Liver (tissue), 9 donors: Measurements from ENCODE around the gene RAB27A. TPM values are rescaled to one million over a fixed set of nuclear protein-coding genes. Genes with fewer than 3 reads are reported as not detected.

ENCODE experiments used
- DNase-seq: peaks from one replicate; pipeline ENCODE4 v3.0.0-alpha.2; 2017; ENCODE audit warnings: low spot score
- H3K27ac ChIP-seq, 2 donors: one replicate each; pipeline ENCODE4 v1.7.0; 2013; ENCODE audit warnings: inconsistent platforms in 2 of 2, low read length in 2 of 2, control low read depth in 1 of 2, low read depth in 1 of 2, mild to moderate bottlenecking in 1 of 2
- H3K27me3 ChIP-seq, 4 donors: one replicate each; pipeline versions ENCODE4 v1.6.1 to v1.7.0; 2013; ENCODE audit warnings: low read length in 3 of 4, inconsistent platforms in 1 of 4, mild to moderate bottlenecking in 1 of 4, moderate library complexity in 1 of 4; ENCODE audit not compliant: control insufficient read depth in 4 of 4, insufficient read depth in 4 of 4
- H3K36me3 ChIP-seq, 4 donors: one replicate each; pipeline versions ENCODE4 v1.6.1 to v1.7.0; 2013; ENCODE audit warnings: low read length in 3 of 4, mild to moderate bottlenecking in 3 of 4, low read depth in 1 of 4, moderate library complexity in 1 of 4; ENCODE audit not compliant: control insufficient read depth in 4 of 4, insufficient read depth in 3 of 4
- H3K4me1 ChIP-seq, 4 donors: one replicate each; pipeline versions ENCODE4 v1.6.1 to v1.7.0; 2013; ENCODE audit warnings: low read length in 3 of 4, mild to moderate bottlenecking in 3 of 4, moderate library complexity in 1 of 4; ENCODE audit not compliant: control insufficient read depth in 4 of 4, insufficient read depth in 4 of 4
- H3K4me3 ChIP-seq, 3 donors: one replicate each; pipeline versions ENCODE4 v1.6.1 to v1.7.0; 2013; ENCODE audit warnings: low read length in 3 of 3, control low read depth in 1 of 3, low read depth in 1 of 3, mild to moderate bottlenecking in 1 of 3
- H3K9ac ChIP-seq, 2 donors: one replicate each; pipeline ENCODE4 v1.7.0; 2013; ENCODE audit warnings: low read length in 2 of 2, mild to moderate bottlenecking in 2 of 2, moderate library complexity in 2 of 2, control low read depth in 1 of 2, low read depth in 1 of 2
- H3K9me3 ChIP-seq, 4 donors: one replicate each; pipeline versions ENCODE4 v1.6.1 to v1.7.0; 2013; ENCODE audit warnings: low read length in 3 of 4; ENCODE audit not compliant: control insufficient read depth in 4 of 4
- ATF3 ChIP-seq: IDR thresholded peaks from 2 replicates; pipeline ENCODE4 v1.6.1; 2016; ENCODE audit warnings: antibody characterized with exemption
- CTCF ChIP-seq: fragments of 150-350 bp; IDR thresholded peaks from 2 replicates; pipeline ENCODE4 v1.5.1; 2017; ENCODE audit warnings: improper control_type of control experiment, low read depth, low read length; ENCODE audit not compliant: missing input control
- EGR1 ChIP-seq, 2 donors: IDR thresholded peaks; 2 replicates each; pipeline ENCODE4 v1.6.1; 2016 to 2018; ENCODE audit warnings: antibody characterized with exemption in 2 of 2, low read depth in 2 of 2
- FOXA1 ChIP-seq: IDR thresholded peaks from 2 replicates; pipeline ENCODE4 v1.6.1; 2016; ENCODE audit warnings: antibody characterized with exemption
- FOXA2 ChIP-seq: IDR thresholded peaks from 2 replicates; pipeline ENCODE4 v1.6.1; 2016; ENCODE audit warnings: antibody characterized with exemption
- GABPA ChIP-seq, 2 donors: IDR thresholded peaks in 1 of 2; conservative IDR thresholded peaks in 1 of 2; 2 replicates each; pipeline ENCODE4 v1.6.1; 2016; ENCODE audit warnings: antibody characterized with exemption in 2 of 2, mild to moderate bottlenecking in 1 of 2, moderate library complexity in 1 of 2
- HNF4A ChIP-seq, 2 donors: conservative IDR thresholded peaks; 2 replicates each; pipeline ENCODE4 v1.6.1; 2016; ENCODE audit warnings: antibody characterized with exemption in 2 of 2, mild to moderate bottlenecking in 2 of 2
- HNF4G ChIP-seq: IDR thresholded peaks from 2 replicates; pipeline ENCODE4 v1.6.1; 2016; ENCODE audit warnings: antibody characterized with exemption
- JUND ChIP-seq, 2 donors: IDR thresholded peaks; 2 replicates each; pipeline ENCODE4 v1.6.1; 2016; ENCODE audit warnings: antibody characterized with exemption in 2 of 2
- MAX ChIP-seq: IDR thresholded peaks from 2 replicates; pipeline ENCODE4 v1.6.1; 2016; ENCODE audit warnings: antibody characterized with exemption
- NR2F2 ChIP-seq: IDR thresholded peaks from 2 replicates; pipeline ENCODE4 v1.6.1; 2016; ENCODE audit warnings: antibody characterized with exemption
- RAD21 ChIP-seq, 2 donors: IDR thresholded peaks; 2 replicates each; pipeline ENCODE4 v1.6.1; 2016; ENCODE audit warnings: antibody characterized with exemption in 2 of 2, mild to moderate bottlenecking in 2 of 2
- REST ChIP-seq: IDR thresholded peaks from 2 replicates; pipeline ENCODE4 v1.6.1; 2016; ENCODE audit warnings: antibody characterized with exemption, mild to moderate bottlenecking
- SP1 ChIP-seq: IDR thresholded peaks from 2 replicates; pipeline ENCODE4 v1.6.1; 2018; ENCODE audit warnings: antibody characterized with exemption, mild to moderate bottlenecking
- TAF1 ChIP-seq: conservative IDR thresholded peaks from 2 replicates; pipeline ENCODE4 v1.6.1; 2016; ENCODE audit warnings: antibody characterized with exemption, mild to moderate bottlenecking
- YY1 ChIP-seq: IDR thresholded peaks from 2 replicates; pipeline ENCODE4 v1.6.1; 2016; ENCODE audit warnings: antibody characterized with exemption, mild to moderate bottlenecking
- ZBTB33 ChIP-seq: IDR thresholded peaks from 2 replicates; pipeline ENCODE4 v1.6.1; 2016; ENCODE audit warnings: antibody characterized with exemption
- WGBS: extraction: QIAGEN DNeasy Blood & Tissue Kit; methylation state at CpG from one replicate; pipeline ENCODE4 v1.1.7; 2013; 5-methylcytosine and 5-hydroxymethylcytosine counted together
- polyA plus RNA-seq, 2 donors: library from polyadenylated mRNA; stranded (reverse) in 1 of 2; unstranded in 1 of 2; fragments of 200-250 nt in 1 of 2; fragments of >200 nt in 1 of 2; fragmentation: Nextera tagmentation in 1 of 2; extraction: Ambion mirVana in 1 of 2; gene quantifications; one replicate each; pipeline versions ENCODE4 v1.2.1 to v1.2.3, GENCODE V29; 2013 to 2015
- total RNA-seq, 2 donors: library from RNA; depleted of rRNA; stranded (reverse); fragments of >200 nt; gene quantifications; one replicate each; pipeline ENCODE4 v1.2.3, GENCODE V29; 2014
- donor health status: healthy.
- donor health status: healthy.
- donor health status: healthy.
- donor health status: healthy.
- donor health status: healthy.

The RAB27A gene
- total and polyA plus RNA-seq, 4 donors: 6.4 to 30.8 (median 24.9) TPM

GRCh38 chr15:55257012-55257670, 32.5 kb downstream of the RAB27A start:
- DNase-seq: no peak
- H3K27me3 ChIP-seq: no peaks in the 10 kb centered on the region
- H3K36me3 ChIP-seq: peaks cover 0 to under 1% (median 0%) of the 10 kb centered on the region in 4 donors
- TF ChIP-seq EGR1 (IDR thresholded peaks at IDR 0.05; ENCODE audit: low read depth in 2 of 2) (no peak), RAD21 (IDR thresholded peaks at IDR 0.05) (no peak), REST (no peak), CTCF (no peak), JUND (IDR thresholded peaks at IDR 0.05) (no peak), MAX (no peak), FOXA1 (no peak), YY1 (no peak), GABPA (IDR thresholded peaks at IDR 0.05 in 1 of 2, conservative IDR thresholded peaks at IDR 0.05 in 1 of 2) (no peak), HNF4G (no peak), ZBTB33 (no peak), SP1 (no peak), FOXA2 (no peak), HNF4A (conservative IDR thresholded peaks at IDR 0.05) (no peak), TAF1 (no peak), ATF3 (no peak), NR2F2 (no peak)
- peaks cover 2 to 39% (median 18%) of the 10 kb centered on the region in 4 donors for H3K4me1 ChIP-seq
- 95% methylated on average over 1 of the region's 1 CpG for WGBS
- no peak overlapping the region for H3K27ac ChIP-seq
- no peak overlapping the region for H3K9ac ChIP-seq
- H3K4me3 ChIP-seq: no peak overlapping the region
- no peaks in the 10 kb centered on the region for H3K9me3 ChIP-seq
